Esophagus muscularis mucosa (tissue), 4 donors: ENCODE measurements around the gene BAIAP2. TPM values are rescaled to one million over a fixed set of nuclear protein-coding genes. Genes with fewer than 3 reads are reported as not detected.
A peak's percentile ranks its signal among the peaks of the same experiment; 100 is the strongest.

Experiments
- DNase-seq: peaks from one replicate; pipeline ENCODE4 v3.0.0-alpha.2; 2017; ENCODE audit errors: extremely low spot score
- H3K27ac ChIP-seq, 4 donors: fragments of 200-600 bp; sonication (generic); replicated peaks in 1 of 4; 1 replicate in 3 of 4; 2 replicates in 1 of 4; pipeline ENCODE4 v1.5.1; 2016 to 2019; ENCODE audit warnings: mild to moderate bottlenecking in 1 of 4
- H3K27me3 ChIP-seq, 4 donors: fragments of 200-600 bp; sonication (generic); one replicate each; pipeline versions ENCODE4 v1.5.1 to v1.6.0; 2016 to 2019
- H3K36me3 ChIP-seq, 4 donors: fragments of 200-600 bp; sonication (generic); one replicate each; pipeline ENCODE4 v1.5.1; 2016 to 2019
- H3K4me1 ChIP-seq, 4 donors: fragments of 200-600 bp; sonication (generic); one replicate each; pipeline ENCODE4 v1.5.1; 2016 to 2019
- H3K4me3 ChIP-seq, 4 donors: fragments of 200-600 bp; sonication (generic); 1 replicate in 2 of 4; 2 replicates in 2 of 4; pipeline ENCODE4 v1.5.1; 2016 to 2019; ENCODE audit warnings: mild to moderate bottlenecking in 4 of 4, moderate library complexity in 1 of 4
- H3K9me3 ChIP-seq, 4 donors: fragments of 200-600 bp; sonication (generic); 1 replicate in 3 of 4; 2 replicates in 1 of 4; pipeline ENCODE4 v1.5.1; 2016 to 2019
- CTCF ChIP-seq, 3 experiments: fragments of 200-600 bp in 2 of 3; fragments of 450-650 bp in 1 of 3; sonication (generic) in 2 of 3; IDR thresholded peaks; one replicate each; pipeline ENCODE4 v1.5.1; 2017 to 2019; ENCODE audit warnings: antibody characterized with exemption in 3 of 3, mild to moderate bottlenecking in 2 of 3, moderate library complexity in 1 of 3
- EP300 ChIP-seq: sonication (generic); formaldehyde crosslinking; IDR thresholded peaks from one replicate; pipeline ENCODE4 v1.6.1; 2017; ENCODE audit warnings: antibody characterized with exemption
- POLR2A ChIP-seq: fragments of 450-650 bp; IDR thresholded peaks from one replicate; pipeline ENCODE4 v1.6.1; 2017; ENCODE audit warnings: antibody characterized with exemption, moderate library complexity, mild to moderate bottlenecking, low read depth
- POLR2AphosphoS5 ChIP-seq, 2 donors: sonication (generic); formaldehyde crosslinking; IDR thresholded peaks; one replicate each; pipeline ENCODE4 v1.6.1; 2017; ENCODE audit warnings: antibody characterized with exemption in 2 of 2
- WGBS: methylation state at CpG from one replicate; pipeline ENCODE4 v1.1.5; 2018; 5-methylcytosine and 5-hydroxymethylcytosine counted together
- intact Hi-C: fragments of 100-400 bp; cut with DNase I; formaldehyde crosslinking; loops from one replicate; pipeline ENCODE4 v1.15.1; 2023
- total RNA-seq, 4 donors: library from RNA; depleted of rRNA; stranded (reverse); fragments of >200 nt; gene quantifications; one replicate each; pipeline versions ENCODE4 v1.1.0 to v1.2.1, GENCODE V29; 2016

Gene BAIAP2
- total RNA-seq, 4 donors from 2014 or later: 31.1 to 54.5 (median 36.7) TPM

GRCh38 chr17:81025065-81025740, 9.7 kb upstream of the BAIAP2 start:
- TF ChIP-seq EP300: no peak
- no peak for TF ChIP-seq POLR2AphosphoS5 (IDR thresholded peaks at IDR 0.05)
- no peak for TF ChIP-seq POLR2A
- no peak for TF ChIP-seq CTCF (IDR thresholded peaks at IDR 0.05)
- H3K4me3 ChIP-seq: no peak overlapping the region
- peaks cover 0 to 17% (median 7%) of the 10 kb centered on the region in 4 donors for H3K27me3 ChIP-seq
- no peaks in the 10 kb centered on the region for H3K9me3 ChIP-seq
- DNase-seq: no peak
- H3K4me1 ChIP-seq: peaks cover 19 to 68% (median 59%) of the 10 kb centered on the region in 4 donors
- 84% methylated on average over 16 of the region's 16 CpGs for WGBS
- intact Hi-C loops: no loop called here
- no peaks in the 10 kb centered on the region for H3K36me3 ChIP-seq
- H3K27ac ChIP-seq: peak overlapping the region in 3 of 4 donors; percentile 5 to 70 (median 63)

DNA sequence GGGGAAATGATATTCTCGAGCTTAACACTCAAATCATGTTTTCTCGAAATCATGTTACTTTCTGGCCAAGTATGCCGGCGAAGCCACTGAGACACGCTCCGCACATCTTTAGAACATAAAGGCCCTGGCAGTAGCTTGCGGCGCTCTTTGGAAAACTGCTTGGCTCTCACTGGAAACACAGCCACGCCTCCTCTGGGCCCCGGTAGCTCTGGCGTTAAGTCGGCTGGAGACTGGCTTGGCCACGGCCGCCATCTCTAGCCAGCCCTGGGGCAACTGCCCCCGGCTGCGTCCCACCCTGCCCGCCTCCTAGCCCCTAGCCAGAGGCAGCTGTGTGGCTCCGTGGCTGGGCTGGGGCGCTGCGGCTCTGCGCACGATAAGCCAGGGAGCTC, 9.2 kb upstream of the BAIAP2 start:
- peak overlapping the region; percentile 51 to 70 (median 61) for H3K27ac ChIP-seq
- H3K9me3 ChIP-seq: no peaks in the 10 kb centered on the region
- peaks cover 0 to 3% (median under 1%) of the 10 kb centered on the region in 4 donors for H3K36me3 ChIP-seq
- peaks cover 0 to 17% (median 7%) of the 10 kb centered on the region in 4 donors for H3K27me3 ChIP-seq
- intact Hi-C loops: no loop called here
- TF ChIP-seq CTCF (IDR thresholded peaks at IDR 0.05): no peak
- TF ChIP-seq POLR2AphosphoS5 (IDR thresholded peaks at IDR 0.05): no peak
- no peak for TF ChIP-seq EP300
- TF ChIP-seq POLR2A: no peak
- WGBS: 66% methylated on average over 9 of the region's 22 CpGs
- H3K4me1 ChIP-seq: peaks cover 15 to 63% (median 54%) of the 10 kb centered on the region in 4 donors
- no peak overlapping the region for H3K4me3 ChIP-seq
- no peak for DNase-seq

- H3K36me3 ChIP-seq: peaks cover 0 to 10% (median 4%) of the 10 kb centered on the region in 4 donors
- intact Hi-C loops: no loop called here
- no peaks in the 10 kb centered on the region for H3K9me3 ChIP-seq
- peak overlapping the region; percentile 51 to 70 (median 61) for H3K27ac ChIP-seq
- 61% methylated on average over 31 of the region's 31 CpGs for WGBS
- DNase-seq: no peak
- peaks cover 0 to 17% (median 7%) of the 10 kb centered on the region in 4 donors for H3K27me3 ChIP-seq
- no peak for TF ChIP-seq POLR2A
- no peak for TF ChIP-seq POLR2AphosphoS5 (IDR thresholded peaks at IDR 0.05)
- no peak for TF ChIP-seq CTCF (IDR thresholded peaks at IDR 0.05)
- no peak for TF ChIP-seq EP300
- peaks cover 15 to 56% (median 47%) of the 10 kb centered on the region in 4 donors for H3K4me1 ChIP-seq
- H3K4me3 ChIP-seq: peak overlapping the region in 3 of 4 donors; percentile 16 to 20 (median 18)
These were observed 8.5 kb upstream of the BAIAP2 start for GRCh38 chr17:81026266-81027036.

DNA sequence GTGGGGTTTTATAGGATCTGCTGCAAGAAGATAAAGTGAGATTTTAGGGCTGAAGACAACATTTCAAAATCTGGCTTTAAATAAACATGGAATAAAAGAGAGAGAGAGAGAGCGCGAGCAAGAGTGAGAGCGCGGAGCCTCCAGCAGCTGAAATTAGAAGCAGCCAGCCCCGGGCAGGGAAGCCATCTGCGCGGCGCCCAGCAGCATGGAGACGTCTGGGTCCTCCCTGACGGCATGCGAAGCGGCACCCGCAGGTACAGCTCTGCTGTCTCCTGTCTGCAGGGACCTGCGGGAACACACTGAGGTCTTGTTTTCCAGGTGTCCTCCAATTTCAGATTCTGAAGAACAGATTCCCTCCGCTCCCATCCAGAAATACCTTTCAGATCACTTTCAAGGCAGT, 7.9 kb upstream of the BAIAP2 start:
- no peak for DNase-seq
- TF ChIP-seq CTCF (IDR thresholded peaks at IDR 0.05) (no peak), POLR2A (no peak), POLR2AphosphoS5 (IDR thresholded peaks at IDR 0.05) (no peak), EP300 (no peak)
- intact Hi-C loops: no loop called here
- WGBS: 35% methylated on average over 15 of the region's 15 CpGs
- Histone ChIP-seq H3K27ac (peak overlapping the region in 2 of 4 donors; percentile 59 to 70), H3K27me3 (peaks cover 0 to 17% (median 7%) of the 10 kb centered on the region in 4 donors), H3K9me3 (no peaks in the 10 kb centered on the region), H3K4me3 (peak overlapping the region in 3 of 4 donors; percentile 16 to 20 (median 18)), H3K4me1 (peaks cover 19 to 50% (median 44%) of the 10 kb centered on the region in 4 donors), H3K36me3 (peaks cover 0 to 15% (median 4%) of the 10 kb centered on the region in 4 donors)
